Left colon (tissue), 2 donors: ENCODE data around the gene CYP4B1. TPM values are rescaled to one million over a fixed set of nuclear protein-coding genes. Genes with fewer than 3 reads are reported as not detected.
A peak's percentile ranks its signal among the peaks of the same experiment; 100 is the strongest.
"Not testable (repeated sequence)": the region's sequence is repeated elsewhere in the genome, so short reads cannot be mapped to it uniquely, and the experiment has no call there.

Source experiments
- ATAC-seq: fragments of 200-7000 bp; cut with Tn5 transposase; one replicate; pipeline ENCODE4 v1.9.1; 2020; ENCODE audit warnings: mild to moderate bottlenecking, moderate library complexity
- DNase-seq, 2 donors: peaks; one replicate each; pipeline ENCODE4 v3.0.0-alpha.2; 2020
- intact Hi-C, 2 donors: fragments of 100-400 bp; cut with DNase I in 1 of 2; cut with micrococcal nuclease in 1 of 2; formaldehyde crosslinking; loops; one replicate each; pipeline versions ENCODE4 v1.11.2 to v1.14.0; 2022; cut with DNase I, micrococcal nuclease
- total RNA-seq, 2 donors: library from RNA; stranded (reverse); fragmentation: NEBNext Ultra II Directional; extraction: Animal tissue kit (Norgen Biotek cat#: 25700); gene quantifications; one replicate each; pipeline ENCODE4 v1.2.1, GENCODE V29; 2021
- donor health status: DM: no; HTN: no; CAD: no.
- donor health status: DM: yes; HTN: yes; CAD: no.

CYP4B1 gene
- total RNA-seq, 2 donors from 2014 or later: 2.1 to 2.9 TPM

GRCh38 chr1:46788634-46789033 is 10.2 kb upstream of the CYP4B1 start:
- intact Hi-C loops, DNase-seq: not testable (repeated sequence)
- ATAC-seq: peak; percentile 50

GRCh38 chr1:46790446-46791101 is 8.3 kb upstream of the CYP4B1 start:
- no peak for DNase-seq
- ATAC-seq: no peak
- intact Hi-C loops: no loop called here

- no peak for DNase-seq
- intact Hi-C loops: no loop called here
- no peak for ATAC-seq
Observed at GRCh38 chr1:46793126-46793525, 5.7 kb upstream of the CYP4B1 start.

- ATAC-seq (no peak), DNase-seq (no peak)
Observed at GRCh38 chr1:46797696-46798470, 963 bp upstream of the CYP4B1 start.

GRCh38 chr1:46800742-46801141 is 1.9 kb downstream of the CYP4B1 start:
- DNase-seq (no peak), ATAC-seq (no peak)
- intact Hi-C loops: no loop called here

More at GRCh38 chr1:46797696-46798470, 963 bp upstream of the CYP4B1 start:
- intact Hi-C loops: no loop called here

- ATAC-seq (no peak), DNase-seq (no peak)
- intact Hi-C loops: no loop called here
Observed at GRCh38 chr1:46801323-46802055, 2.6 kb downstream of the CYP4B1 start.

- ATAC-seq: peak; percentile 57
- no peak for DNase-seq
- intact Hi-C loops: no loop called here
Observed at GRCh38 chr1:46802081-46802480, 3.2 kb downstream of the CYP4B1 start.

- intact Hi-C loops: no loop called here
- ATAC-seq (no peak), DNase-seq (no peak)
Observed at GRCh38 chr1:46802901-46803574, 4.2 kb downstream of the CYP4B1 start.

GRCh38 chr1:46804027-46804889 is 5.4 kb downstream of the CYP4B1 start:
- intact Hi-C loops: no loop called here
- no peak for DNase-seq
- no peak for ATAC-seq

- no peak for DNase-seq
- ATAC-seq: no peak
- intact Hi-C loops: no loop called here
Observed at GRCh38 chr1:46804926-46805325, 6.1 kb downstream of the CYP4B1 start.

- ATAC-seq: no peak
- no peak for DNase-seq
- intact Hi-C loops: no loop called here
Observed at GRCh38 chr1:46805755-46806154, 6.9 kb downstream of the CYP4B1 start.

- intact Hi-C loops: no loop called here
- ATAC-seq (no peak), DNase-seq (peak in 1 of 2 donors; percentile 38)
Observed at GRCh38 chr1:46806196-46807020, 7.6 kb downstream of the CYP4B1 start.

GRCh38 chr1:46807046-46807972 is 8.5 kb downstream of the CYP4B1 start:
- intact Hi-C loops: no loop called here
- DNase-seq (no peak), ATAC-seq (no peak)

- no peak for DNase-seq
- no peak for ATAC-seq
- intact Hi-C loops: no loop called here
Observed at GRCh38 chr1:46809071-46809470, 10.2 kb downstream of the CYP4B1 start.

GRCh38 chr1:46809904-46810303 is 11.1 kb downstream of the CYP4B1 start:
- intact Hi-C loops: no loop called here
- DNase-seq (no peak), ATAC-seq (no peak)

- ATAC-seq (no peak), DNase-seq (no peak)
- intact Hi-C loops: no loop called here
Observed at GRCh38 chr1:46810596-46810995, 11.8 kb downstream of the CYP4B1 start.

- ATAC-seq (no peak), DNase-seq (no peak)
- intact Hi-C loops: no loop called here
Observed at GRCh38 chr1:46811053-46811452, 12.2 kb downstream of the CYP4B1 start.
